HL-60 (cell line): Measurements from ENCODE around the gene WNT3.

Experiments used
- CTCF ChIP-seq: IDR thresholded peaks from one replicate; pipeline ENCODE4 v1.5.1; 2011; ENCODE audit warnings: low read length, control low read depth, inconsistent platforms; ENCODE audit not compliant: insufficient read depth
- GABPA ChIP-seq: IDR thresholded peaks from 2 replicates; pipeline ENCODE4 v1.6.1; 2012; ENCODE audit warnings: low read depth
- POLR2AphosphoS5 ChIP-seq: IDR thresholded peaks from 2 replicates; pipeline ENCODE4 v1.6.1; 2012; ENCODE audit warnings: low read depth
- REST ChIP-seq: IDR thresholded peaks from 2 replicates; pipeline ENCODE4 v1.6.1; 2012; ENCODE audit warnings: low read depth; ENCODE audit not compliant: insufficient replicate concordance

- TF ChIP-seq POLR2AphosphoS5 (no peak), CTCF (no peak), GABPA (no peak), REST (no peak)
Measured at GRCh38 chr17:46772475-46773220, 45.8 kb downstream of the WNT3 start.
